HL-60 (cell line): Measurements from ENCODE around the gene CCDC87.

Source experiments
- DNase-seq, 2 experiments: peaks; one replicate each; pipeline ENCODE4 v3.0.0-alpha.2; 2010 to 2020; ENCODE audit warnings: low read depth in 1 of 2, low spot score in 1 of 2
- H3K27ac ChIP-seq: fragments of 250-450 bp; sonication (Bioruptor Pico); replicated peaks from 2 replicates; pipeline ENCODE4 v1.5.1; 2020; ENCODE audit warnings: mild to moderate bottlenecking, moderate library complexity
- H3K27me3 ChIP-seq: fragments of 250-450 bp; sonication (Bioruptor Pico); 2 replicates; pipeline ENCODE4 v1.5.1; 2021; ENCODE audit warnings: mild to moderate bottlenecking, moderate library complexity; ENCODE audit not compliant: insufficient read depth, poor library complexity, severe bottlenecking
- H3K4me3 ChIP-seq: replicated peaks from 2 replicates; pipeline ENCODE4 v1.5.1; 2011; ENCODE audit warnings: mild to moderate bottlenecking, control low read depth, low read length; ENCODE audit not compliant: insufficient read depth
- CTCF ChIP-seq: IDR thresholded peaks from one replicate; pipeline ENCODE4 v1.5.1; 2011; ENCODE audit warnings: low read length, control low read depth, inconsistent platforms; ENCODE audit not compliant: insufficient read depth
- GABPA ChIP-seq: IDR thresholded peaks from 2 replicates; pipeline ENCODE4 v1.6.1; 2012; ENCODE audit warnings: low read depth
- POLR2AphosphoS5 ChIP-seq: IDR thresholded peaks from 2 replicates; pipeline ENCODE4 v1.6.1; 2012; ENCODE audit warnings: low read depth
- REST ChIP-seq: IDR thresholded peaks from 2 replicates; pipeline ENCODE4 v1.6.1; 2012; ENCODE audit warnings: low read depth; ENCODE audit not compliant: insufficient replicate concordance
- SPI1 ChIP-seq: IDR thresholded peaks from 2 replicates; pipeline ENCODE4 v1.6.1; 2012; ENCODE audit warnings: low read depth, mild to moderate bottlenecking, borderline replicate concordance

Gene CCDC87

GRCh38 chr11:66638177-66639065, 45.6 kb upstream of the CCDC87 start, which contains the start of gene RBM4:
Gene RBM4 (plus strand): TSS chr11:66638703. CDS start chr11:66639712, 1,009 bp downstream.
- H3K27me3 ChIP-seq: no peaks in the 10 kb centered on the region
- H3K4me3 ChIP-seq: peak within 1 kb of the TSS; percentile 85
- peak within 1 kb of the TSS; percentile 86 for H3K27ac ChIP-seq
- TF ChIP-seq GABPA (0 out of 2 replicates have a peak, but pooled peaks have one; percentile 36), REST (no peak), POLR2AphosphoS5 (peak; percentile 89), CTCF (no peak), SPI1 (peak; percentile 11; the same call in 1 of the 2 replicates)
- DNase-seq: peak; percentile 99 to 100

- Histone ChIP-seq H3K4me3 (peak overlapping the region; percentile 37), H3K27ac (peak overlapping the region; percentile 69), H3K27me3 (no peaks in the 10 kb centered on the region)
- TF ChIP-seq GABPA (no peak), POLR2AphosphoS5 (no peak), REST (peak; percentile 14), CTCF (no peak), SPI1 (no peak)
- DNase-seq: no peak
These were observed 44.8 kb upstream of the CCDC87 start for GRCh38 chr11:66637557-66638176.

- Histone ChIP-seq H3K27me3 (no peaks in the 10 kb centered on the region), H3K4me3 (no peak overlapping the region), H3K27ac (no peak overlapping the region)
- TF ChIP-seq GABPA (no peak), CTCF (no peak), POLR2AphosphoS5 (no peak), SPI1 (no peak), REST (no peak)
- DNase-seq: no peak
These were observed 43.5 kb upstream of the CCDC87 start for GRCh38 chr11:66636411-66636810.
